GM12878 (cell line): ENCODE results near the gene AIF1. TPM values are rescaled to one million over a fixed set of nuclear protein-coding genes. Genes with fewer than 3 reads are reported as not detected.
A peak's percentile ranks its signal among the peaks of the same experiment; 100 is the strongest.

Experiments
- ATAC-seq: fragments of 200-7000 bp; cut with Tn5 transposase; 3 replicates; pipeline ENCODE4 v1.9.1; 2020; ENCODE audit warnings: mild to moderate bottlenecking, moderate library complexity
- BruUV-seq: library from RNA; stranded (reverse); fragments of 400-500 nt; replicated peaks from 2 replicates; lab custom pipeline; 2021; lab: Mats Ljungman, UMichigan
- CTCF ChIA-PET: fragments of 300-600 bp; sonication (Branson Sonifier 250); formaldehyde crosslinking; extraction: SDS; loops from one replicate; lab custom pipeline; 2021; ENCODE audit warnings: inconsistent platforms; lab: Yijun Ruan, JAX
- POLR2A ChIA-PET: fragments of 350-600 bp; formaldehyde crosslinking; extraction: SDS; loops from one replicate; lab custom pipeline; 2021; ENCODE audit warnings: inconsistent platforms; lab: Charles Lee
- RAD21 ChIA-PET: fragments of 300-600 bp; sonication (Branson Sonifier 250); formaldehyde crosslinking; loops from one replicate; lab custom pipeline; 2023; ENCODE audit warnings: antibody characterized with exemption; ENCODE audit not compliant: unreplicated experiment; lab: Charles Lee
- SMC1A ChIA-PET: fragments of 300-600 bp; sonication (Branson Sonifier 250); formaldehyde crosslinking; loops from one replicate; lab custom pipeline; 2023; ENCODE audit not compliant: unreplicated experiment, uncharacterized antibody; lab: Charles Lee
- DNase-seq: peaks from one replicate; pipeline ENCODE4 v3.0.0-alpha.2; 2011; ENCODE audit warnings: low read depth, low spot score
- FAIRE-seq: peaks from 3 replicates; lab custom pipeline; 2011; peaks lifted over from hg19 to GRCh38; lab: Jason Lieb, UNC
- H2AFZ ChIP-seq: 2 replicates; pipeline ENCODE4 v1.6.0; 2011; ENCODE audit warnings: low read depth, low read length, control low read depth; ENCODE audit not compliant: control insufficient read depth
- H3K27ac ChIP-seq: 2 replicates; pipeline ENCODE4 v1.5.1; 2011; ENCODE audit warnings: control low read depth; ENCODE audit not compliant: control insufficient read depth, insufficient read depth
- H3K27me3 ChIP-seq, 2 experiments: replicated peaks in 1 of 2; 2 replicates each; pipeline versions ENCODE4 v1.6.0 to v1.6.1; 2011; ENCODE audit warnings: low read length in 1 of 2; ENCODE audit not compliant: control insufficient read depth in 2 of 2, insufficient read depth in 2 of 2
- H3K36me3 ChIP-seq, 2 experiments: 2 replicates each; pipeline ENCODE4 v1.5.1; 2011; ENCODE audit warnings: low read length in 1 of 2; ENCODE audit not compliant: control insufficient read depth in 2 of 2, insufficient read depth in 2 of 2
- H3K4me1 ChIP-seq: 2 replicates; pipeline ENCODE4 v1.6.1; 2011; ENCODE audit warnings: mild to moderate bottlenecking, low read length, moderate library complexity, mixed read lengths; ENCODE audit not compliant: control insufficient read depth, insufficient read depth
- H3K4me2 ChIP-seq: 2 replicates; pipeline ENCODE4 v1.6.0; 2011; ENCODE audit warnings: control low read depth; ENCODE audit not compliant: control insufficient read depth, insufficient read depth
- H3K4me3 ChIP-seq: fragments of 200-600 bp; sonication (generic); 2 replicates; pipeline ENCODE4 v1.5.1; 2016
- H3K79me2 ChIP-seq: 2 replicates; pipeline ENCODE4 v1.6.0; 2011; ENCODE audit warnings: low read length; ENCODE audit not compliant: control insufficient read depth, insufficient read depth
- H3K9ac ChIP-seq: 2 replicates; pipeline ENCODE4 v1.8.0; 2011; ENCODE audit warnings: low read length, control low read depth, mixed read lengths; ENCODE audit not compliant: control insufficient read depth, insufficient read depth
- H3K9me3 ChIP-seq: replicated peaks from 3 replicates; pipeline ENCODE4 v1.5.1; 2011; ENCODE audit warnings: mild to moderate bottlenecking, low read length; ENCODE audit not compliant: control insufficient read depth, insufficient read depth
- H4K20me1 ChIP-seq: 2 replicates; pipeline ENCODE4 v1.6.0; 2011; ENCODE audit not compliant: control insufficient read depth, insufficient read depth
- BMI1 ChIP-seq: fragments of 450-650 bp; IDR thresholded peaks from 2 replicates; pipeline ENCODE4 v1.6.1; 2016; ENCODE audit warnings: mild to moderate bottlenecking, moderate library complexity, borderline replicate concordance
- JUNB ChIP-seq: IDR thresholded peaks from 2 replicates; pipeline ENCODE4 v1.6.1; 2016; ENCODE audit warnings: antibody characterized with exemption, mild to moderate bottlenecking
- MAX ChIP-seq: IDR thresholded peaks from 2 replicates; pipeline ENCODE4 v1.6.1; 2012; ENCODE audit warnings: low read depth, low read length, improper control_type of control experiment
- MEF2B ChIP-seq: fragments of 450-650 bp; IDR thresholded peaks from 2 replicates; pipeline ENCODE4 v1.6.1; 2018; ENCODE audit warnings: mild to moderate bottlenecking, moderate library complexity; ENCODE audit not compliant: partially characterized antibody, poor library complexity, severe bottlenecking
- NFYA ChIP-seq: IDR thresholded peaks from 2 replicates; pipeline ENCODE4 v1.6.1; 2011; ENCODE audit warnings: low read depth, mild to moderate bottlenecking, low read length, improper control_type of control experiment, borderline replicate concordance
- SIX5 ChIP-seq: IDR thresholded peaks from 2 replicates; pipeline ENCODE4 v1.6.1; 2011; ENCODE audit warnings: mild to moderate bottlenecking, low read depth, low read length, moderate library complexity; ENCODE audit not compliant: severe bottlenecking
- SMAD5 ChIP-seq: IDR thresholded peaks from 2 replicates; pipeline ENCODE4 v1.6.1; 2016; ENCODE audit warnings: antibody characterized with exemption, low read depth
- SMC3 ChIP-seq: IDR thresholded peaks from 2 replicates; pipeline ENCODE4 v1.6.1; 2011; ENCODE audit warnings: low read length, improper control_type of control experiment, borderline replicate concordance
- STAT1 ChIP-seq: fragments of 450-650 bp; conservative IDR thresholded peaks from 2 replicates; pipeline ENCODE4 v1.6.1; 2014; ENCODE audit warnings: antibody characterized with exemption, mild to moderate bottlenecking
- STAT3 ChIP-seq: IDR thresholded peaks from 2 replicates; pipeline ENCODE4 v1.6.1; 2011; ENCODE audit warnings: low read depth, low read length, improper control_type of control experiment
- USF1 ChIP-seq: IDR thresholded peaks from 2 replicates; pipeline ENCODE4 v1.6.1; 2011; ENCODE audit warnings: borderline replicate concordance, low read depth, mild to moderate bottlenecking, moderate library complexity, mixed read lengths, low read length; ENCODE audit not compliant: insufficient read depth; ENCODE audit errors: extremely low read length
- ZBTB40 ChIP-seq: fragments of 450-650 bp; IDR thresholded peaks from 2 replicates; pipeline ENCODE4 v1.6.1; 2016; ENCODE audit warnings: mild to moderate bottlenecking, moderate library complexity, borderline replicate concordance
- ZZZ3 ChIP-seq: IDR thresholded peaks from 2 replicates; pipeline ENCODE4 v1.6.1; 2011; ENCODE audit warnings: low read depth; ENCODE audit not compliant: control insufficient read depth, insufficient read length
- WGBS: methylation state at CpG from one replicate; pipeline ENCODE4 v1.1.6; 2016; ENCODE audit warnings: low lambda C conversion rate; ENCODE audit not compliant: insufficient replicate concordance, insufficient coverage; ENCODE audit errors: missing lambda C conversion rate; 5-methylcytosine and 5-hydroxymethylcytosine counted together
- in situ Hi-C: fragments of 300-500 bp; cut with MboI; formaldehyde crosslinking; loops from 9 replicates; pipeline ENCODE4 v1.14.3; 2018; ENCODE audit warnings: mixed read lengths
- intact Hi-C: fragments of 100-400 bp; cut with micrococcal nuclease; formaldehyde crosslinking; loops from one replicate; pipeline ENCODE4 v1.14.2; 2022; ENCODE audit not compliant: unreplicated experiment
- polyA plus RNA-seq, 11 experiments: library from polyadenylated mRNA; depleted of rRNA in 4 of 11; unstranded in 6 of 11; stranded (reverse) in 5 of 11; fragments of >200 nt; fragmentation: Nextera tagmentation in 4 of 11; fragmentation: Illumina TruSeq in 1 of 11; extraction: Ambion mirVana in 4 of 11; extraction: Trizol in 1 of 11; gene quantifications; 1 replicate in 1 of 11; 2 replicates in 10 of 11; pipeline versions ENCODE4 v1.2.1 to v1.2.3, GENCODE V29; 2011 to 2016; ENCODE audit warnings: inconsistent platforms in 2 of 11, missing spikeins in 2 of 11, low read depth in 1 of 11
- total RNA-seq, 4 experiments: library from RNA; depleted of rRNA in 3 of 4; stranded (reverse); fragments of >200 nt in 3 of 4; fragmentation: Illumina TruSeq in 1 of 4; extraction: Trizol in 1 of 4; gene quantifications; 2 replicates each; pipeline versions ENCODE4 v1.2.1 to v1.2.3, GENCODE V29; 2013 to 2021

The AIF1 gene
- total and polyA plus RNA-seq, 10 of the 15 experiments (the other 5 are each of a cell fraction or from before 2014, with no cell fraction given), result 1.9 to 256 (median 134) TPM

GRCh38 chr6:31568537-31568961 is 46.5 kb upstream of the AIF1 start:
- SMC1A ChIA-PET, result interaction anchor here (1.0 to 45.5 kb wide), 4 partner anchors 14 to 76 kb away, joined by 3 to 1989 read pairs (median 996); partner anchors contain the start of genes ATP6V1G2, DDX39B, LST1 and LTA
- no TSS peak for BruUV-seq
- Histone ChIP-seq H3K27me3 (no peaks in the 10 kb centered on the region), H3K79me2 (peaks cover 27% of the 10 kb centered on the region), H3K27ac (peak overlapping the region; percentile 90), H2AFZ (no peak overlapping the region), H4K20me1 (no peaks in the 10 kb centered on the region), H3K4me2 (peak overlapping the region; percentile 82), H3K4me1 (peaks cover 64% of the 10 kb centered on the region), H3K9me3 (no peaks in the 10 kb centered on the region), H3K4me3 (peak overlapping the region; percentile 41; the same call in 1 of the 2 replicates), H3K36me3 (no peaks in the 10 kb centered on the region), H3K9ac (peak overlapping the region; percentile 52; the same call in 1 of the 2 replicates)
- ATAC-seq, result peak; percentile 77
- CTCF ChIA-PET, result interaction anchor here (3.2 to 34.8 kb wide), 3 partner anchors 10 to 19 kb away, joined by 34 to 2098 read pairs (median 38); partner anchors contain the start of genes LST1, LTB, NCR3 and TNF
- POLR2A ChIA-PET, result interaction anchor here (0.5 to 15.1 kb wide), 12 partner anchors 8 to 267 kb away, joined by 3 to 222 read pairs (median 6); partner anchors contain the start of genes ATP6V1G2, LST1, LTB and NCR3
- FAIRE-seq, result peak; percentile 96
- WGBS, result 0% methylated on average over 3 of the region's 3 CpGs
- intact Hi-C loops, result loop anchor here (1.0 kb wide), 1 partner anchor 8 kb away; no protein-coding TSS in a partner anchor
- peak; percentile 94 for DNase-seq
- in situ Hi-C loops, result loop anchor here (25.0 kb wide), 2 partner anchors 1044 to 1394 kb away; partner anchors contain the start of genes BRD2 and HLA-DMA
- RAD21 ChIA-PET, result interaction anchor here (0.9 to 5.5 kb wide), 9 partner anchors 8 to 294 kb away, joined by 3 to 62 read pairs (median 7); partner anchors contain the start of genes LTB and NEU1
- TF ChIP-seq USF1 (peak; percentile 70), JUNB (peak; percentile 42), SMAD5 (no peak), ZZZ3 (no peak), SMC3 (no peak), ZBTB40 (no peak), STAT3 (no peak), BMI1 (no peak), STAT1 (no peak), MEF2B (peak; percentile 67), NFYA (no peak), MAX (no peak), SIX5 (no peak)
